Endothelial cell of umbilical vein (primary cell): ENCODE data around the gene MOCS1. TPM values are rescaled to one million over a fixed set of nuclear protein-coding genes. Genes with fewer than 3 reads are reported as not detected.

Source experiments
- BruUV-seq: library from RNA; stranded (reverse); fragments of 400-500 nt; replicated peaks from 2 replicates; lab custom pipeline; 2021; lab: Mats Ljungman, UMichigan
- CTCF ChIA-PET: fragments of 300-600, 350-600 bp; sonication (Branson Sonifier 250); formaldehyde crosslinking; loops from one replicate; lab custom pipeline; 2021; ENCODE audit warnings: antibody characterized with exemption, inconsistent platforms; lab: Charles Lee
- POLR2A ChIA-PET: fragments of 300-600, 350-600 bp; sonication (Branson Sonifier 250); formaldehyde crosslinking; loops from one replicate; lab custom pipeline; 2021; ENCODE audit warnings: antibody characterized with exemption, inconsistent platforms; lab: Charles Lee
- DNase-seq: peaks from one replicate; pipeline ENCODE4 v3.0.0-alpha.2; 2011; ENCODE audit warnings: low read depth, low spot score
- FAIRE-seq: peaks from 2 replicates; lab custom pipeline; 2011; peaks lifted over from hg19 to GRCh38; lab: Jason Lieb, UNC
- H2AFZ ChIP-seq: 2 replicates; pipeline ENCODE4 v1.6.0; 2012; ENCODE audit warnings: low read depth, low read length, control low read depth, inconsistent platforms
- H3K27ac ChIP-seq: 2 replicates; pipeline ENCODE4 v1.5.1; 2011; ENCODE audit warnings: low read depth, mild to moderate bottlenecking, control low read depth, low read length, moderate library complexity; ENCODE audit not compliant: insufficient read depth
- H3K27me3 ChIP-seq, 2 experiments: 2 replicates each; pipeline versions ENCODE4 v1.6.0 to v1.6.1; 2011; ENCODE audit warnings: low read length in 2 of 2, mixed read lengths in 1 of 2; ENCODE audit not compliant: control insufficient read depth in 2 of 2, insufficient read depth in 2 of 2
- H3K36me3 ChIP-seq, 2 experiments: 2 replicates in 1 of 2; 3 replicates in 1 of 2; pipeline ENCODE4 v1.5.1; 2011; ENCODE audit warnings: low read length in 2 of 2, mild to moderate bottlenecking in 1 of 2, moderate library complexity in 1 of 2; ENCODE audit not compliant: control insufficient read depth in 2 of 2, insufficient read depth in 2 of 2; ENCODE audit errors: extremely low read depth in 1 of 2
- H3K4me1 ChIP-seq: 3 replicates; pipeline ENCODE4 v1.5.1; 2011; ENCODE audit warnings: mild to moderate bottlenecking, low read length; ENCODE audit not compliant: control insufficient read depth, insufficient read depth; ENCODE audit errors: extremely low read depth
- H3K4me2 ChIP-seq: 2 replicates; pipeline ENCODE4 v1.6.1; 2011; ENCODE audit warnings: low read length, control low read depth, mixed read lengths; ENCODE audit not compliant: insufficient read depth
- H3K4me3 ChIP-seq, 3 experiments: fragments of 200-600 bp in 1 of 3; sonication (generic), shearing (Covaris generic) in 1 of 3; replicated peaks in 1 of 3; 2 replicates each; pipeline ENCODE4 v1.5.1; 2011 to 2016; ENCODE audit warnings: control low read depth in 3 of 3, low read length in 3 of 3, mild to moderate bottlenecking in 2 of 3, inconsistent platforms in 1 of 3, low read depth in 1 of 3, moderate library complexity in 1 of 3; ENCODE audit not compliant: insufficient read depth in 1 of 3
- H3K79me2 ChIP-seq: 2 replicates; pipeline ENCODE4 v1.6.0; 2012; ENCODE audit warnings: low read length, inconsistent platforms; ENCODE audit not compliant: control insufficient read depth, insufficient read depth
- H3K9ac ChIP-seq: replicated peaks from 2 replicates; pipeline ENCODE3; 2011; ENCODE audit warnings: low read length, control low read depth; ENCODE audit not compliant: insufficient read depth; ENCODE audit errors: extremely low read depth
- H3K9me1 ChIP-seq: replicated peaks from 3 replicates; pipeline ENCODE4 v1.6.0; 2011; ENCODE audit warnings: mild to moderate bottlenecking, low read length; ENCODE audit not compliant: control insufficient read depth, insufficient read depth; ENCODE audit errors: extremely low read depth
- H3K9me3 ChIP-seq: replicated peaks from 2 replicates; pipeline ENCODE4 v1.5.1; 2012; ENCODE audit warnings: low read length, inconsistent platforms; ENCODE audit not compliant: control insufficient read depth, insufficient read depth
- H4K20me1 ChIP-seq: replicated peaks from 2 replicates; pipeline ENCODE3; 2011; ENCODE audit warnings: mild to moderate bottlenecking, low read length; ENCODE audit not compliant: control insufficient read depth, insufficient read depth; ENCODE audit errors: extremely low read depth
- EZH2 ChIP-seq: IDR thresholded peaks from 2 replicates; pipeline ENCODE4 v1.6.1; 2012; ENCODE audit warnings: borderline replicate concordance, low read depth, mild to moderate bottlenecking, moderate library complexity, low read length, inconsistent platforms; ENCODE audit not compliant: severe bottlenecking
- FOS ChIP-seq: IDR thresholded peaks from 2 replicates; pipeline ENCODE4 v1.6.1; 2011; ENCODE audit warnings: mild to moderate bottlenecking, low read length, moderate library complexity, borderline replicate concordance; ENCODE audit not compliant: insufficient read depth
- GATA2 ChIP-seq: IDR thresholded peaks from 2 replicates; pipeline ENCODE4 v1.7.0; 2011; ENCODE audit warnings: low read depth, mild to moderate bottlenecking, moderate library complexity, mixed read lengths, low read length; ENCODE audit not compliant: insufficient read length, insufficient read depth
- JUN ChIP-seq: IDR thresholded peaks from 2 replicates; pipeline ENCODE4 v1.6.1; 2011; ENCODE audit warnings: borderline replicate concordance, low read depth; ENCODE audit not compliant: insufficient read length, insufficient read depth
- MYC ChIP-seq: IDR thresholded peaks from one replicate; pipeline ENCODE4 v1.6.1; 2011; ENCODE audit warnings: mild to moderate bottlenecking, low read depth, low read length
- POLR2A ChIP-seq: IDR thresholded peaks from 2 replicates; pipeline ENCODE4 v1.6.1; 2012; ENCODE audit warnings: low read depth, mild to moderate bottlenecking, control low read depth, low read length
- POLR2AphosphoS5 ChIP-seq: IDR thresholded peaks from 2 replicates; pipeline ENCODE4 v1.6.1; 2012; ENCODE audit warnings: low read depth, mild to moderate bottlenecking, control low read depth, low read length, moderate library complexity; ENCODE audit not compliant: insufficient read depth
- dilution Hi-C: fragments of 300-500 bp; cut with MboI; formaldehyde crosslinking; loops from one replicate; pipeline ENCODE4 v1.15.0; 2019; ENCODE audit warnings: low sequenced_read_pairs; ENCODE audit not compliant: extremely low pct_ligation_motif_present
- intact Hi-C: fragments of 100-400 bp; cut with micrococcal nuclease; formaldehyde crosslinking; loops from one replicate; pipeline ENCODE4 v1.10.0; 2022
- polyA plus RNA-seq, 4 experiments: library from polyadenylated mRNA; depleted of rRNA in 3 of 4; stranded (reverse) in 3 of 4; unstranded in 1 of 4; fragments of >200 nt; gene quantifications; 2 replicates each; pipeline versions ENCODE4 v1.2.1 to v1.2.3, GENCODE V29; 2011 to 2012; ENCODE audit warnings: missing spikeins in 1 of 4
- total RNA-seq: library from RNA; stranded (reverse); gene quantifications from 2 replicates; pipeline ENCODE4 v1.2.3, GENCODE V29; 2021
- TF ChIP-seq, protein P1 (sequence below): IDR thresholded peaks from 2 replicates; pipeline ENCODE4 v1.6.1; 2011; ENCODE audit not compliant: insufficient read depth, insufficient read length
- TF ChIP-seq, protein P2 (sequence below), 2 donors: IDR thresholded peaks; 1 replicate in 1 of 2; 2 replicates in 1 of 2; pipeline ENCODE4 v1.5.1; 2011; ENCODE audit warnings: low read length in 2 of 2, mild to moderate bottlenecking in 2 of 2, moderate library complexity in 2 of 2, control low read depth in 1 of 2, inconsistent platforms in 1 of 2, low read depth in 1 of 2; ENCODE audit not compliant: insufficient read depth in 1 of 2; ENCODE audit errors: extremely low read depth in 1 of 2

Gene MOCS1
- total and polyA plus RNA-seq, 2 donors (not counting 3 experiments of a cell fraction or from before 2014, with no cell fraction given) = 8.3 to 12.8 TPM

DNA sequence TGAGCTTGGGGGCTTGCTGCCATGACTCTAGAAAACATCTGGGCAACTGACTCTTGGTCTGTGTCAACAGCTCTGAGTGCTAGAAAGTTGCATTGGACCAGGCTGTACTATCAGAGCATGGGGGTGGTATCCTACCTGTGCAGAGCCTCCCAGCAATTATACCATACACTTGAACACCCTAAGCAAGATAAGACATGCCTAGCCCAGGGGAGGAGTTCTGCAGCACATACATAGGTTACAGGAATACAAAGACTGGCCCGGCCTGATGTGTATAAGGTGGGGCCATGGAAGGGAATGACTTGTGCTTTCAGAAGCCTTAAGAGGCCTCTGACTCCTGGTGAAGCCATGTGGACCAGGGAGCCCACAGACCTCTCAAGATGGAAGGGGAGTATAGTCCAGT lies 11.4 kb upstream of the MOCS1 start:
- POLR2A ChIA-PET = no interaction called here
- TF ChIP-seq FOS (no peak), GATA2 (no peak), EZH2 (no peak), POLR2A (no peak), POLR2AphosphoS5 (no peak), JUN (no peak), MYC (no peak)
- TF ChIP-seq, protein P1, sequence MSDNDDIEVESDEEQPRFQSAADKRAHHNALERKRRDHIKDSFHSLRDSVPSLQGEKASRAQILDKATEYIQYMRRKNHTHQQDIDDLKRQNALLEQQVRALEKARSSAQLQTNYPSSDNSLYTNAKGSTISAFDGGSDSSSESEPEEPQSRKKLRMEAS = no peak
- TF ChIP-seq, protein P2, sequence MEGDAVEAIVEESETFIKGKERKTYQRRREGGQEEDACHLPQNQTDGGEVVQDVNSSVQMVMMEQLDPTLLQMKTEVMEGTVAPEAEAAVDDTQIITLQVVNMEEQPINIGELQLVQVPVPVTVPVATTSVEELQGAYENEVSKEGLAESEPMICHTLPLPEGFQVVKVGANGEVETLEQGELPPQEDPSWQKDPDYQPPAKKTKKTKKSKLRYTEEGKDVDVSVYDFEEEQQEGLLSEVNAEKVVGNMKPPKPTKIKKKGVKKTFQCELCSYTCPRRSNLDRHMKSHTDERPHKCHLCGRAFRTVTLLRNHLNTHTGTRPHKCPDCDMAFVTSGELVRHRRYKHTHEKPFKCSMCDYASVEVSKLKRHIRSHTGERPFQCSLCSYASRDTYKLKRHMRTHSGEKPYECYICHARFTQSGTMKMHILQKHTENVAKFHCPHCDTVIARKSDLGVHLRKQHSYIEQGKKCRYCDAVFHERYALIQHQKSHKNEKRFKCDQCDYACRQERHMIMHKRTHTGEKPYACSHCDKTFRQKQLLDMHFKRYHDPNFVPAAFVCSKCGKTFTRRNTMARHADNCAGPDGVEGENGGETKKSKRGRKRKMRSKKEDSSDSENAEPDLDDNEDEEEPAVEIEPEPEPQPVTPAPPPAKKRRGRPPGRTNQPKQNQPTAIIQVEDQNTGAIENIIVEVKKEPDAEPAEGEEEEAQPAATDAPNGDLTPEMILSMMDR (IDR thresholded peaks at IDR 0.05; ENCODE audit: extremely low read depth in 1 of 2, insufficient read depth in 1 of 2, low read depth in 1 of 2, low read length in 2 of 2) = no peak
- Histone ChIP-seq H3K36me3 (no peaks in the 10 kb centered on the region), H3K4me1 (no peaks in the 10 kb centered on the region), H3K79me2 (no peaks in the 10 kb centered on the region), H3K27ac (no peak overlapping the region), H3K27me3 (no peaks in the 10 kb centered on the region), H2AFZ (no peak overlapping the region), H3K9me1 (no peaks in the 10 kb centered on the region), H3K4me2 (no peak overlapping the region), H3K9me3 (no peaks in the 10 kb centered on the region), H3K4me3 (no peak overlapping the region), H4K20me1 (no peaks in the 10 kb centered on the region), H3K9ac (no peak overlapping the region)
- CTCF ChIA-PET = no interaction called here
- intact Hi-C loops = no loop called here
- FAIRE-seq (no peak), DNase-seq (no peak)
- dilution Hi-C loops = no loop called here
- no TSS peak for BruUV-seq
